NCI-H146 treated with DMSO at 0.1 percent for 48 hours (cell line): ENCODE data around the gene F12.

Experiments
- DNase-seq: peaks from one replicate; lab custom pipeline; 2025; ENCODE audit not compliant: unreplicated experiment; lab: John Stamatoyannopoulos, UW

Gene F12

DNA sequence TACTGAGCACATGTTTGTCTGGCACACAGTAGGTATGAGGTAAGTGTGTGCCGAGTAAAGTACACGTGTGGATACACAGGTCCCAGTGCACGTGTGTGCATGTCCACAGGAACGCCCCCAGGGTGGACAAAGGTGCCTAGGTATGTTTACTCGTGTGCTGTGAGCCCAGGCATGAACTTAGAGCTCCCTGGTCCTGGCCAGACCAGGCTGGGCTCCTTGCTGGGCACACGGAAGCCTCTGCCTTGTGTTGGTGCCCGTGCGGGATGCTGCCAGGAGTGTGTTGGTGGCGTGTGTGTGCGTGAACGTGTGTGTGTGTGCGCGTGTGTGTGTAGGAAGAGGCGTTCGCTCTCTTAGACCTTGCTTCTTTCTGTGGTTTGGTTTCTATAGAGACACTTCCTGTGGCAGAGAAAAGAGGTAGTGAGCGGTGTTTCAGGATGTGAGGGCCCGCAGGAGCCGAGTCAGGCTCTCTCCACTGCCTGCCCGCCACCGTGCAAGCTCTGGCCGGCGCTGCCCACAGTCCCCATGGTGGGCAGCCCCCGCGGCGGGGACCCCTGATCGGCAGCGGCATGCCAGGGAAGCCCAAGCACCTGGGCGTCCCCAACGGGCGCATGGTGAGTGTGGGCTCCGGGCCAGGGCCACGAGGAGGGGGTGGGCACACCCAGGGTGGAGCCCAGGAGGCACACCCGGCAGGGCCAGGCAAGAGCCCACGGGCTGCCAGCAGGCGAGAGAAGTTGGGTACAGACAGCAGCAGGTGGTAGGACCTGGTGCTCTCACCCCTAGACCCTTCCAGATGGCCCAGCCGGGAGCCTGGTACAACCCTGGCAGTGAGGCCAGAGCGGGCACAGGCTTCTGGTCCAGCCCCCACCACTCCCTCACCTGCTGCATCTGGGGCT is 51.7 kb downstream of the F12 start, which contains the start of gene RGS14:
RGS14 (plus strand) TSS at position 466 of the 893 bp plus-strand sequence; CDS start at position 567, 101 bp downstream.
- DNase-seq, result peak; percentile 44

GRCh38 chr5:177357146-177357458 is 52.3 kb downstream of the F12 start:
- DNase-seq, result no peak

GRCh38 chr5:177356746-177357145 is 52.6 kb downstream of the F12 start:
- DNase-seq, result no peak

GRCh38 chr5:177355868-177356168 is 53.5 kb downstream of the F12 start:
- no peak for DNase-seq

DNA sequence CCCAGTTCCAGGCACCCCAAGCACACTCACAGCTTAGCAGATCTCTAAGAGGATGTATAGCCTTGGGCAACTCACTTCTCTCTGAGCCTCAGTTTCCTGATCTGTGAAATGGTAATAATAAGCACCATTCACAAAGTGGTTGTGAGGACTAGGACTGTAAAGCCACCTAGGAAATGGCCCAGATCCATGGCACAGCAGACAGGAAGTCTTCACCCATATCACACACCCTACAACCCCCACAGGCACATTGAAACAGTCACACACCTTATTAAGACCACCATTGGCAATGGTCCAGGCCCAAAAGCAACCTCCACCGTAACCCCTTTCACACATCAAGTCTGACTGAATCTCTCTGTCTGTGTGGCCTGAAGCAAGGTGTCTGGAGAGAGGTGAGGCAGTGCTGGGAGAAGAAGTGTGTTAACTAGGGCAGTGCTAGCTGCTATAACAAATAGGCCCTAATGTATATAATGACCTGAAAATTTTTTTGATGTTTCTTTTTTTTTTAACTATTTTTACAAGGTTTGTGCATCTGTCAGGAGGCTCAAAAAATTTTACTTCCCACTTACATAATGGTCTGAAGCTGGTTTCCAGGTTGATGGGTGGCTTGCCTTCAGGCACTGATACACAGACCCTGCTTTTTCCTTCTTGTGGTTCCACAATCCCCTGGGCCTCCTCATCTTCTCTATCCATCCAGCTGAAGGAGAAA is 54.0 kb downstream of the F12 start:
- no peak for DNase-seq

GRCh38 chr5:177354711-177355110 is 54.7 kb downstream of the F12 start:
- no peak for DNase-seq

GRCh38 chr5:177354256-177354655 is 55.1 kb downstream of the F12 start:
- DNase-seq, result no peak

DNA sequence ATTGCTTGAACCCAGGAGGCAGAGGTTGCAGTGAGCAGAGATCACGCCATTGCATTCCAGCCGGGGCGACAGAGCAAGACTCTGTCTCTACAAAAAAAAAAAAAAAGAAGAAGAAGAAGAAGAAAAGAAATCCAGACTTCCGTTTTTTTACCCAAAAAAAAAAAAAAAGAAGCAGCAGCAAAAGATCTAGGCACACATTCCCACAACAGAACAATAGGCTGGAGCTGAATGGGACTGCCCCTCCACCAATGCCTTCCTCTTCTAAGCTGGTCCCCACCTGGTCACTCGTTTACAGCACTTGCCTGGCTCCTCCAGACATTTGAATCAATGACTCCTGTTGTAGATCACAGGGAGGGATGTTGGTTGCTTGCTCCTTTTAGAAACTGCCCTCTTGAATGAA is 56.3 kb downstream of the F12 start:
- DNase-seq, result no peak
